T-cell (primary cell): ENCODE measurements around the gene STK32A. TPM values are rescaled to one million over a fixed set of nuclear protein-coding genes. Genes with fewer than 3 reads are reported as not detected.

Source experiments
- ATAC-seq, 4 experiments: fragments of 200-7000 bp in 3 of 4; fragments of 150-1000 bp in 1 of 4; cut with Tn5 transposase; replicated peaks in 1 of 4; 1 replicate in 3 of 4; 2 replicates in 1 of 4; pipeline ENCODE4 v1.10.0; 2021; ENCODE audit warnings: moderate library complexity in 3 of 4, mild to moderate bottlenecking in 2 of 4, moderate number of reproducible peaks in 1 of 4
- CTCF ChIA-PET, 2 donors: fragments of 300-600 bp; sonication (Branson Sonifier 250); formaldehyde crosslinking; loops; one replicate each; lab custom pipeline; 2022; ENCODE audit warnings: antibody characterized with exemption in 2 of 2; lab: Charles Lee
- POLR2A ChIA-PET, 2 donors: fragments of 300-600 bp; sonication (Branson Sonifier 250); formaldehyde crosslinking; loops; one replicate each; lab custom pipeline; 2022; ENCODE audit warnings: antibody characterized with exemption in 2 of 2; lab: Charles Lee
- DNase-seq, 35 experiments: peaks; one replicate each; pipeline versions ENCODE4 v3.0.0 to v3.0.0-alpha.2; 2013 to 2023
- H3K27ac ChIP-seq: one replicate; pipeline ENCODE4 v1.5.1; 2013; ENCODE audit warnings: low read length
- H3K27me3 ChIP-seq, 2 experiments: replicated peaks in 1 of 2; 1 replicate in 1 of 2; 2 replicates in 1 of 2; pipeline versions ENCODE4 v1.6.1 to v1.7.0; 2013; ENCODE audit warnings: low read length in 1 of 2, mixed read lengths in 1 of 2; ENCODE audit not compliant: control insufficient read depth in 2 of 2, insufficient read depth in 2 of 2; ENCODE audit errors: extremely low read depth in 1 of 2
- H3K36me3 ChIP-seq, 2 donors: 1 replicate in 1 of 2; 2 replicates in 1 of 2; pipeline versions ENCODE4 v1.6.1 to v1.7.0; 2013; ENCODE audit warnings: low read length in 1 of 2; ENCODE audit not compliant: control insufficient read depth in 2 of 2, insufficient read depth in 1 of 2; ENCODE audit errors: extremely low read depth in 1 of 2
- H3K4me1 ChIP-seq, 2 experiments: 1 replicate in 1 of 2; 2 replicates in 1 of 2; pipeline versions ENCODE4 v1.6.1 to v1.7.0; 2013; ENCODE audit warnings: low read length in 2 of 2, mixed read lengths in 1 of 2; ENCODE audit not compliant: insufficient read depth in 2 of 2, control insufficient read depth in 1 of 2; ENCODE audit errors: extremely low read depth in 1 of 2
- H3K4me3 ChIP-seq, 2 donors: 1 replicate in 1 of 2; 2 replicates in 1 of 2; pipeline versions ENCODE4 v1.5.1 to v1.7.0; 2013; ENCODE audit warnings: mild to moderate bottlenecking in 2 of 2, low read length in 1 of 2, moderate library complexity in 1 of 2; ENCODE audit not compliant: control insufficient read depth in 1 of 2; ENCODE audit errors: extremely low read depth in 1 of 2
- H3K9me3 ChIP-seq: 2 replicates; pipeline ENCODE4 v1.7.0; 2013
- H3K27ac Mint-ChIP-seq, 2 donors: one replicate each; pipeline ENCODE4 v1.8.0; 2020 to 2021; ENCODE audit warnings: mild to moderate bottlenecking in 2 of 2, mixed read lengths in 2 of 2
- H3K27me3 Mint-ChIP-seq, 2 donors: one replicate each; pipeline ENCODE4 v1.8.0; 2021 to 2022; ENCODE audit warnings: mixed read lengths in 2 of 2
- H3K36me3 Mint-ChIP-seq: one replicate; pipeline ENCODE4 v1.8.0; 2021; ENCODE audit warnings: mixed read lengths
- H3K4me1 Mint-ChIP-seq, 3 donors: one replicate each; pipeline ENCODE4 v1.8.0; 2020 to 2022; ENCODE audit warnings: mixed read lengths in 3 of 3, mild to moderate bottlenecking in 1 of 3
- H3K4me3 Mint-ChIP-seq, 3 donors: one replicate each; pipeline ENCODE4 v1.8.0; 2020 to 2022; ENCODE audit warnings: mild to moderate bottlenecking in 3 of 3, mixed read lengths in 3 of 3, moderate library complexity in 3 of 3
- H3K9me3 Mint-ChIP-seq, 3 donors: one replicate each; pipeline ENCODE4 v1.8.0; 2020 to 2022; ENCODE audit warnings: mixed read lengths in 3 of 3
- WGBS: methylation state at CpG from one replicate; pipeline ENCODE4 v1.1.5; 2013; ENCODE audit warnings: missing lambda C conversion rate; ENCODE audit not compliant: insufficient coverage; 5-methylcytosine and 5-hydroxymethylcytosine counted together
- total RNA-seq, 35 experiments: library from RNA in 6 of 35; stranded (reverse) in 6 of 35; fragments of 120-200 nt in 1 of 35; gene quantifications; one replicate each; pipeline versions ENCODE4 v1.2.1 to v1.2.4 and lab custom pipeline; 2013 to 2026

STK32A gene
- total RNA-seq, 5 donors from 2014 or later (not counting 1 experiment from before 2014, with no cell fraction given) = not detected

DNA sequence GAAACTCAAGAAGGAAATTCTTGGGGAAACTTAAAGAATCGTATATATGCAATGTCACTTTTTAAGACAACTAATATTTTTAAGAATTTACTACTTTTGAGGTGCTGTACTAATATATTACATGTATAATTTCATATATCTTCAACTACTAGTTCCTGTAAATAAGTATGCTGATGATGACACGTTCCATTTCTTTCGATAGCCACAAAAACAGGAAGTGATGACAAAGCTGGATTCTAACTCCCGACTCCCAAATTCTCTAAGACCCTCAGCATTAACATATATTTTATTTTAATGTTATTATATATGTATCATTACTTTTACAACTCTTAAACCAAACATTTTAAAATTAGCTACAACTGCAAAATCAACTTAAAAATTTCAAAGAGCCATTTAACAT, 74.8 kb downstream of the STK32A start:
- Histone ChIP-seq H3K27me3 (no peaks in the 10 kb centered on the region), H3K9me3 (no peaks in the 10 kb centered on the region), H3K4me3 (no peak overlapping the region), H3K4me1 (no peaks in the 10 kb centered on the region), H3K27ac (no peak overlapping the region), H3K36me3 (no peaks in the 10 kb centered on the region)
- Mint-ChIP-seq H3K9me3 (peaks cover 0 to under 1% (median 0%) of the 10 kb centered on the region in 3 donors), H3K36me3 (no peaks in the 10 kb centered on the region), H3K4me1 (no peaks in the 10 kb centered on the region), H3K4me3 (no peak overlapping the region), H3K27me3 (no peaks in the 10 kb centered on the region), H3K27ac (no peak overlapping the region)
- CTCF ChIA-PET = no interaction called here
- POLR2A ChIA-PET = no interaction called here
- DNase-seq = no peak
- ATAC-seq = no peak
- WGBS = no CpG with 5 or more reads among the region's 4 CpGs

DNA sequence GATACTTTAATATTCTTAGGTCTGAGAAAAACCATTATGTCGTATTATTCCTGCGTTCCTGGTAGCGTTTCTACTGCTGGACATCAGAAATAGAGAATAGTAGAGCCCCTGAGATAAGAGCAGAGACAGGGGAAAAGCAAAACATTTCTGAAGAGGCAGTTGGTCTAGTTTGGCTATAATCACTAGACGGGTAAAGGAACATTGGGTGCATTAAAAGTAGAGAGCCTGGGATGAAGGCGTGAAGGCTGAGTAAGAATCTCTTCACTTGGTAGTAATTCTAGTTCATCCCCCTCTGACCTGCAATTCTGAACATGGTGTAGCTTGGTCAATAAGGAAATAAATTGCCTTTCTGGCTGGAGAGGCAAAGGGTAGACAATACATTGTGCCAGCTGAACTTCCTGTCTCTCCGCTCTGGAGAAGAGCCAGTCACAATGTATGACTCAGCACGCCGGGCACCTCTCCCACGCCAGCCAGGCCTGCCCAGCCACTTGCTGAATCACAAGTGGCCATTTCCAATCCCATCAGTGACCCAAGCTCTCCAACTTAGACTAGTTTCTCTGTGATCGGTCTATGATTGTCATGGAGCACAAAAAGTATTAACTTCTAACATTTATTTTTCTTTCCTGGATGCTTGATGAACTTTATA, 75.4 kb downstream of the STK32A start:
- H3K27me3 Mint-ChIP-seq = no peaks in the 10 kb centered on the region
- H3K4me1 ChIP-seq = no peaks in the 10 kb centered on the region
- no peak overlapping the region for H3K27ac Mint-ChIP-seq
- 59% methylated on average over 6 of the region's 10 CpGs for WGBS
- H3K4me3 Mint-ChIP-seq = no peak overlapping the region
- POLR2A ChIA-PET = no interaction called here
- H3K27me3 ChIP-seq = no peaks in the 10 kb centered on the region
- H3K36me3 Mint-ChIP-seq = no peaks in the 10 kb centered on the region
- CTCF ChIA-PET = no interaction called here
- no peaks in the 10 kb centered on the region for H3K9me3 ChIP-seq
- H3K27ac ChIP-seq = no peak overlapping the region
- no peak overlapping the region for H3K4me3 ChIP-seq
- H3K9me3 Mint-ChIP-seq = no peaks in the 10 kb centered on the region
- ATAC-seq = no peak
- peak in 1 of 35 experiments; percentile 1 for DNase-seq
- no peaks in the 10 kb centered on the region for H3K4me1 Mint-ChIP-seq
- no peaks in the 10 kb centered on the region for H3K36me3 ChIP-seq

GRCh38 chr5:147317978-147318684, 83.3 kb downstream of the STK32A start:
- H3K4me1 ChIP-seq = no peaks in the 10 kb centered on the region
- H3K9me3 Mint-ChIP-seq = no peaks in the 10 kb centered on the region
- no peaks in the 10 kb centered on the region for H3K36me3 ChIP-seq
- no peak overlapping the region for H3K27ac Mint-ChIP-seq
- no peaks in the 10 kb centered on the region for H3K27me3 ChIP-seq
- no peak overlapping the region for H3K27ac ChIP-seq
- H3K9me3 ChIP-seq = no peaks in the 10 kb centered on the region
- WGBS = no CpG with 5 or more reads among the region's 7 CpGs
- no peaks in the 10 kb centered on the region for H3K36me3 Mint-ChIP-seq
- H3K27me3 Mint-ChIP-seq = no peaks in the 10 kb centered on the region
- no peak overlapping the region for H3K4me3 Mint-ChIP-seq
- CTCF ChIA-PET = no interaction called here
- DNase-seq (no peak), ATAC-seq (no peak)
- H3K4me3 ChIP-seq = no peak overlapping the region
- POLR2A ChIA-PET = no interaction called here
- no peaks in the 10 kb centered on the region for H3K4me1 Mint-ChIP-seq

GRCh38 chr5:147321569-147321968, 86.7 kb downstream of the STK32A start:
- Histone ChIP-seq H3K4me3 (no peak overlapping the region), H3K36me3 (no peaks in the 10 kb centered on the region), H3K27me3 (no peaks in the 10 kb centered on the region), H3K27ac (no peak overlapping the region), H3K4me1 (no peaks in the 10 kb centered on the region), H3K9me3 (no peaks in the 10 kb centered on the region)
- ChIA-PET POLR2A (interaction anchor here in 1 of 2 donors (0.7 kb wide), 1 partner anchor 1817 kb away, joined by 3 read pairs; no protein-coding TSS in a partner anchor), CTCF (no interaction called here)
- Mint-ChIP-seq H3K4me1 (no peaks in the 10 kb centered on the region), H3K9me3 (no peaks in the 10 kb centered on the region), H3K27me3 (no peaks in the 10 kb centered on the region), H3K27ac (no peak overlapping the region), H3K4me3 (no peak overlapping the region), H3K36me3 (no peaks in the 10 kb centered on the region)
- WGBS = no CpG with 5 or more reads among the region's 1 CpG
- ATAC-seq (no peak), DNase-seq (no peak)

DNA sequence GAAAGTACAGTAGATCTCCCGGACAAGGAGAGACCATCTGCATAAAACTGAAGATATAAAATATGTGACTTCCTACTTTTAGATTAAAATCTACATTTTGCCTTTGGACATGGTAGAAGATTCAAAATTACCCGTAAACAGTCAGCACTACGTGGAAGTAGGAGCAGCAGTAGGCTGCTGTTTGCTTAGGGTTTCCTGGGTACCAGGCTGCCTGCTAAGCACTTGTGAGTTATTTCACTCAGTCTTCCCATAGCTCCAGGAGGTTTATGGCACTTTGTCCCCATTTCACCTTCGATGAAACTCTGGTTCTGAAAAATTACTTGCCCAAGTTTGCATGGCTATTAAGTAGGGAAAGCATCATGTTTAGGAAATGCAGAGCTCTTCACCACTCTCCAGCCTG, 92.6 kb downstream of the STK32A start:
- Histone ChIP-seq H3K4me3 (no peak overlapping the region), H3K27me3 (no peaks in the 10 kb centered on the region), H3K36me3 (no peaks in the 10 kb centered on the region), H3K4me1 (no peaks in the 10 kb centered on the region), H3K27ac (no peak overlapping the region), H3K9me3 (no peaks in the 10 kb centered on the region)
- CTCF ChIA-PET = no interaction called here
- DNase-seq (no peak), ATAC-seq (no peak)
- POLR2A ChIA-PET = no interaction called here
- Mint-ChIP-seq H3K27ac (no peak overlapping the region), H3K36me3 (no peaks in the 10 kb centered on the region), H3K4me1 (no peaks in the 10 kb centered on the region), H3K9me3 (no peaks in the 10 kb centered on the region), H3K27me3 (peaks cover 0 to 3% of the 10 kb centered on the region in 2 donors), H3K4me3 (no peak overlapping the region)
- 50% methylated on average over 1 of the region's 4 CpGs for WGBS

GRCh38 chr5:147327905-147328304, 93.1 kb downstream of the STK32A start:
- H3K36me3 Mint-ChIP-seq = no peaks in the 10 kb centered on the region
- H3K4me3 Mint-ChIP-seq = no peak overlapping the region
- H3K27ac ChIP-seq = no peak overlapping the region
- POLR2A ChIA-PET = no interaction called here
- DNase-seq (no peak), ATAC-seq (no peak)
- no peaks in the 10 kb centered on the region for H3K9me3 Mint-ChIP-seq
- CTCF ChIA-PET = no interaction called here
- no peak overlapping the region for H3K27ac Mint-ChIP-seq
- H3K27me3 ChIP-seq = no peaks in the 10 kb centered on the region
- H3K4me3 ChIP-seq = no peak overlapping the region
- H3K4me1 Mint-ChIP-seq = no peaks in the 10 kb centered on the region
- H3K9me3 ChIP-seq = no peaks in the 10 kb centered on the region
- H3K4me1 ChIP-seq = no peaks in the 10 kb centered on the region
- H3K27me3 Mint-ChIP-seq = peaks cover 0 to 3% of the 10 kb centered on the region in 2 donors
- H3K36me3 ChIP-seq = no peaks in the 10 kb centered on the region
- WGBS = 77% methylated on average over 2 of the region's 2 CpGs
